ENCODE data around the gene ZMYM1.

- TF ChIP-seq CTCF (IDR thresholded peaks at IDR 0.05) (no peak), POLR2A (IDR thresholded peaks at IDR 0.05) (no peak)
Measured at GRCh38 chr1:35126546-35126945, 47.4 kb downstream of the ZMYM1 start.

All from uterus (tissue), 2 donors.